Loucy (cell line): ENCODE results near the gene SULT1B1.

Experiments
- CTCF ChIP-seq: fragments of 200-600 bp; sonication (generic); conservative IDR thresholded peaks from 2 replicates; pipeline ENCODE4 v1.5.1; 2014; ENCODE audit warnings: mild to moderate bottlenecking, antibody characterized with exemption, low read length
- EZH2phosphoT487 ChIP-seq: fragments of 200-600 bp; IDR thresholded peaks from 2 replicates; pipeline ENCODE4 v1.6.1; 2018; ENCODE audit warnings: antibody characterized with exemption, mild to moderate bottlenecking, moderate library complexity, borderline replicate concordance

GRCh38 chr4:69716654-69717053 lies 43.8 kb downstream of the SULT1B1 start:
- TF ChIP-seq CTCF (no peak), EZH2phosphoT487 (no peak)
